Measurements from ENCODE around the gene COP1. TPM values are rescaled to one million over a fixed set of nuclear protein-coding genes. Genes with fewer than 3 reads are reported as not detected.

Gene COP1
- total and polyA plus RNA-seq, 2 of the 8 experiments (the other 6 are each of a cell fraction or from before 2014, with no cell fraction given) = 26.2 to 44.9 TPM

DNA sequence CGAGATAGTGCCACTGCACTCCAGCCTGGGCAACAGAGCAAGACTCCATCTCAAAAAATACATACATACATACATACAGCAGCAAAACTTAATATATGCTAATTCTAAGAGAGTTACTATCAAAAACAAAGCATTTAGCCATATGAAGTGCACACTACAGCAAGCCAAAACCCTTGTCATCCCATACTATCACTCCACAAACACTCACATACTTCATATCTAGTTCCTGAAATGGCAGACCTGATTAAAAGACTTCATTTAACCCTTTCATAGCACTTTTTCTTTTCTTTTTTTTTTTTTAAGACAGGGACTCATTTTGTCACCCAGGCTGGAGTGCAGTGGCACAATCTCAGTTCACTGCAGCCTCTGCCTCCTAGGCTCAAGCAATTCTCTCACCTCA is 65.6 kb downstream of the COP1 start (continued):
- TF ChIP-seq EP300 (IDR thresholded peaks at IDR 0.05; ENCODE audit: borderline replicate concordance in 1 of 2, low read depth in 2 of 2, low read length in 2 of 2) (no peak), SRF (IDR thresholded peaks at IDR 0.05; ENCODE audit: low read depth, low read length) (no peak), SP4 (IDR thresholded peaks at IDR 0.05; ENCODE audit: low read length) (no peak), CEBPB (IDR thresholded peaks at IDR 0.05; ENCODE audit: low read depth, low read length) (no peak), TCF12 (IDR thresholded peaks at IDR 0.05; ENCODE audit: low read depth, low read length) (no peak), TAF7 (optimal IDR thresholded peaks at IDR 0.05; ENCODE audit: borderline replicate concordance, low read depth, low read length) (no peak)
